ENCODE data around the gene GOLT1B.

DNA sequence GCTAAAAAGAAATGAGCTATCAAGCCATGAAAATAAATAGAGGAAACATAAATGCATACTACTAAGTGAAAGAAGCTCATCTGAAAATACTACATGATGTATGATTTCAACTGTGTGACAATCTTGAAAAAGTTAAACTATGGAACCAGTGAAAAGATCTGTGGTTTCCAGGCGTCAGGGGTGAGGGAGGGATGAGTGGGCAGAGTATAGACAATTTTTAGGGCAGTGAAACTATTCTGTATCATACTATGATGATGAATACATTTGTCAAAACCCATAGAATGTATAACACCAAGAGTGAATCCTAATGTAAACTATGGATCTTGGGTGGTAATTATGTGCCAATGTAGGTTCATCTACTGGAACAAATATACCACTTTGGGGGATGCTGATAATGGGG is 45.8 kb downstream of the GOLT1B start:
- TF ChIP-seq, protein P1, sequence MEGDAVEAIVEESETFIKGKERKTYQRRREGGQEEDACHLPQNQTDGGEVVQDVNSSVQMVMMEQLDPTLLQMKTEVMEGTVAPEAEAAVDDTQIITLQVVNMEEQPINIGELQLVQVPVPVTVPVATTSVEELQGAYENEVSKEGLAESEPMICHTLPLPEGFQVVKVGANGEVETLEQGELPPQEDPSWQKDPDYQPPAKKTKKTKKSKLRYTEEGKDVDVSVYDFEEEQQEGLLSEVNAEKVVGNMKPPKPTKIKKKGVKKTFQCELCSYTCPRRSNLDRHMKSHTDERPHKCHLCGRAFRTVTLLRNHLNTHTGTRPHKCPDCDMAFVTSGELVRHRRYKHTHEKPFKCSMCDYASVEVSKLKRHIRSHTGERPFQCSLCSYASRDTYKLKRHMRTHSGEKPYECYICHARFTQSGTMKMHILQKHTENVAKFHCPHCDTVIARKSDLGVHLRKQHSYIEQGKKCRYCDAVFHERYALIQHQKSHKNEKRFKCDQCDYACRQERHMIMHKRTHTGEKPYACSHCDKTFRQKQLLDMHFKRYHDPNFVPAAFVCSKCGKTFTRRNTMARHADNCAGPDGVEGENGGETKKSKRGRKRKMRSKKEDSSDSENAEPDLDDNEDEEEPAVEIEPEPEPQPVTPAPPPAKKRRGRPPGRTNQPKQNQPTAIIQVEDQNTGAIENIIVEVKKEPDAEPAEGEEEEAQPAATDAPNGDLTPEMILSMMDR (conservative IDR thresholded peaks at IDR 0.05; ENCODE audit: low read length), result no peak
- TF ChIP-seq EZH2phosphoT487 (IDR thresholded peaks at IDR 0.05; ENCODE audit: borderline replicate concordance, low read depth, low read length), result no peak
